RKO (cell line): ENCODE measurements around the gene LOC101059915.
"Not testable (repeated sequence)": the region's sequence is repeated elsewhere in the genome, so short reads cannot be mapped to it uniquely, and the experiment has no call there.

Source experiments
- DNase-seq: peaks from one replicate; pipeline ENCODE4 v3.0.0-alpha.2; 2016; ENCODE audit warnings: low spot score

Gene LOC101059915

DNA sequence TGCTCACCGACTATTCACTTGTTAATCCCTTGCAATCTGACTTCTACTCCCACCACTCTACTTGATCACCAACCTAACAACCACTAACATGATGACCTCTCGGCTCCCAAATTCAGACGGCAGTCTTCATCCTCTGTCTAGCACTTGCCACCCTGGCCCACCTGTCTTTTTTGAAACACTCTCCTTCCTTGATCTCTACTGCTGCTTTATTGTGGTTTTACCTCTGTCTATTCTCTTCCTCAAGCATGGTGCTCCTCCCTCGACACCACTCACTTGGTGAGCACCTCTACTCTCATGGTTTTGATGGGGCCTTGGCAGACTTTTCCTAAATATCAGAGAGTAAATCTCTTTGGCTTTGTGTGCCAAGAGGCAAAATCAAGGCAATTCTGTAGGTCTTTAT, 27.3 kb upstream of the LOC101059915 start:
- DNase-seq = no peak

DNA sequence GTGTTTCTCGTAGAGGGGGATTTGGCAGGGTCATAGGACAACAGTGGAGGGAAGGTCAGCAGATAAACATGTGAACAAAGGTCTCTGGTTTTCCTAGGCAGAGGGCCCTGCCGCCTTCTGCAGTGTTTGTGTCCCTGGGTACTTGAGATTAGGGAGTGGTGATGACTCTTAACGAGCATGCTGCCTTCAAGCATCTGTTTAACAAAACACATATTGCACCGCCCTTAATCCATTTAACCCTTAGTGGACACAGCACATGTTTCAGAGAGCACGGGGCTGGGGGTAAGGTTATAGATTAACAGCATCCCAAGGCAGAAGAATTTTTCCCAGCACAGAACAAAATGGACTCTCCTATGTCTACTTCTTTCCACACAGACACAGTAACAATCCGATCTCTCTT, 22.9 kb upstream of the LOC101059915 start:
- not testable (repeated sequence) for DNase-seq

DNA sequence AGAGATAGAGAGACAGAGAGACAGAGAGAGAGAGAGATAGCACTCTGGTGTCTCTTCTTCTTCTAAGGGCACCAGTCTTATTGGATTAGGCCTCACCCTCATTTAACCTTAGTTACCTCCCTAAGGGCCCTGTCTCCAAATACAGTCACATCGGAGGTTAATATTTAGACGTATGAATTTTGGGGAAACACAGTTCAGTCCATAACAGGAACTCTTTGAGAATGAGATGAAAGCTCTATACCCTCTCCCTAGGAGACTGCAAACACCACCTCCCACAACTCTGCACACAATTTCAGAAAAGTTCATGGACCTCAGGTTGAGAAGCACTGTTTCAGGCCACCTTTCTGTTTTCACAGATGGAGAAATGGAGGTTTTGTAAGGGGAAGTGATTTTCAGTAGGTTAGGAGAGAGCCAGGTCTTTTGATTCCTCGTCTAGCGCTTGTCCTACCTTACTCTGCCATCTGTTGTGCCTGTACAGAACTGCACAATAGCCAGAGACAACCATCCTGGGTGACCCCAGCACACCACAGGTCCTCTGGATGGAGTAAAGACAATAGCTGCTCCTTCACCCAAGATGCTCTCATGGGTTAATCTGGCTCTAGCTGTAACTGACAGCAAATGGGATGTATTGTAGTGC, 16.9 kb upstream of the LOC101059915 start:
- DNase-seq = no peak

DNA sequence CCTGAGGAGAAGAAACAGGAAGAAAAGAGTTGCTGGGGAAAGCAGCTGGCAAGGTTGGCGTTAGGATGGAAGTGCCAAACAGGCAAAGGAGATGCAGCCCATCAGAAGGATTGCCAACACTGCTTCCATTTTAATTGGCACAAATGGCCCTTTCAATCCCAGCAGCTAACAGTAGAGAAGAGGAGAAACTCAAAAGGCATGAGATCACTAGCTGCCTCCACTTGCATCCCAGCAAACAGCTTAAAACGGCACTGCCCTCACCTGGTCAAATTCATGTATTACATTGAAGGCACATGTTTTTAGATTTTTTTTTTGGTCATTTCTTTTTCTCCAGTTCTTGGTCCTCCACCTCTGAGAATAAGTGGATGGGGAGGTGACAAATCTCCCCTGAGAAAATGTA, 14.9 kb upstream of the LOC101059915 start:
- peak; percentile 72 for DNase-seq

DNA sequence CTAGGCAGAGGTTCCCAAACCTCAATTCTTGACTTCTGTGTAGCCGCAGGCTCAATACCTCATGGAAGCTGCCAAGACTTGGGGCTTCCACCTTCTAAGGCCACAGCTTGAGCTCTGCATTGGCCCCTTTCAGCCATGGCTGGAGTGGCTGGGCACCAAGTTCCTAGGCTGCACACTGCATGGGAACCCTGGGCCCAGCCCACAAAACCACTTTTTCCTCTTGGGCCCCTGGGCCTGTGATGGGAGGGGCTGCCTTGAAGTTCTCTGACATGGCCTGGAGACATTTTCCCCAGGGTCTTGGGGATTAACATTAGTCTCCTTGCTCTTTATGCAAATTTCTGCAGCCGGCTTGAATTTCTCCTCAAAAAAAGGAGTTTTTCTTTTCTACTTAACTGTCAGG, 14.0 kb upstream of the LOC101059915 start:
- no peak for DNase-seq

DNA sequence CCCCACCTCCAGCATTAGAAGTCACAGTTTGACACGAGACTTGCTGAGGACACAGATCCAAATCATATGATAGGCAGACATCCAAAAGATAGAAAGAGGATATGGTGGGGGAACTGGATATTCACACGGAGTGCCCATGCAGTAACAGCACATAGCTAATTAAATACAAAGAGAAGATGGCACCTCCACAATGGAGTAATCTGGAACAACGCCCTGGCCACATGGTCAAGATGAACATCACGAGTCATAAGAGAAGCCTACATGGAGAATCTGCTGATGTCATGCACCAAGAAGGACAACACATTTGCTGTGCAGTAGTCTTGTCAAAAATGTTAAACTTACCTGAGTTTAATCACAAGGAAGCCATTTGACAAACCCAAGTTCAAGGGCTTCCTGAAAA, 10.1 kb upstream of the LOC101059915 start:
- DNase-seq = no peak

DNA sequence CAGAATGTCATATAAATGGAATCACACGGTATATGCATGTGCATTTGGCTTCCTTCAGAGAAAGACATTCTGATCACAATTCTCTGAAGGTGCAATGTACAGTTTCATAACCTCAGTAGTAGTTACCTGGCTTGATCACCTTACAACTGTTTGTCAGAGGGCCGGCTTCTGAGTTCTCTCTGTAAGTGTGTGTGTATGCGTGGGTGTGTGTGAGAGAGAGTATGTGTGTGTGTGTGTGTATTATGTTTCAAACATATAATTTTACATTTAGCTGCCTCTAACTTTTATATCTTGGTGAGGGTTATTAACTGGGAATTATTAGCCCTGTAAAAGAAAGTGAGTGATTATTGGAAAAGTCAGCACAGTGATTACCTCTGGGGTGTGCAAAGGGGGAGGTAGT, 8.0 kb upstream of the LOC101059915 start:
- no peak for DNase-seq

DNA sequence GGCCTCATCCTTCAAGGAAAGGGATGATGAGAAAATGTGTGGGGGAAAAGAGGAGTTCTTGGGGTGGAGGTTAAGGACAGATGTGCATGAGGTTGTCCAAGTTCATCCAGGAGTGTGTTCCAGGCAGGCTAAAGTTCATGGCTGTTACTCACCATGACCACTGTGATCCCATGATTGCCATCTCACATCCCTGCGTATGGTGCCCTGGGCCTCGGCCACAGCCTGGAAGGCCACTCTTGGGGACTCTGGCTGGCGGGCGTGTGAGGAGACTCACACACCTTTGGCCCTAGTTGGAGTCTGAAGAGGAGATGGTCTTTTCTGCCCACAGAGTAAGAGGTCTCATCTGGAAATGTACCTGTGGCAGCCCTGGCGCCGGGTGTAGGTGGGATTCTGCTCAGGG, 7.4 kb upstream of the LOC101059915 start:
- no peak for DNase-seq

DNA sequence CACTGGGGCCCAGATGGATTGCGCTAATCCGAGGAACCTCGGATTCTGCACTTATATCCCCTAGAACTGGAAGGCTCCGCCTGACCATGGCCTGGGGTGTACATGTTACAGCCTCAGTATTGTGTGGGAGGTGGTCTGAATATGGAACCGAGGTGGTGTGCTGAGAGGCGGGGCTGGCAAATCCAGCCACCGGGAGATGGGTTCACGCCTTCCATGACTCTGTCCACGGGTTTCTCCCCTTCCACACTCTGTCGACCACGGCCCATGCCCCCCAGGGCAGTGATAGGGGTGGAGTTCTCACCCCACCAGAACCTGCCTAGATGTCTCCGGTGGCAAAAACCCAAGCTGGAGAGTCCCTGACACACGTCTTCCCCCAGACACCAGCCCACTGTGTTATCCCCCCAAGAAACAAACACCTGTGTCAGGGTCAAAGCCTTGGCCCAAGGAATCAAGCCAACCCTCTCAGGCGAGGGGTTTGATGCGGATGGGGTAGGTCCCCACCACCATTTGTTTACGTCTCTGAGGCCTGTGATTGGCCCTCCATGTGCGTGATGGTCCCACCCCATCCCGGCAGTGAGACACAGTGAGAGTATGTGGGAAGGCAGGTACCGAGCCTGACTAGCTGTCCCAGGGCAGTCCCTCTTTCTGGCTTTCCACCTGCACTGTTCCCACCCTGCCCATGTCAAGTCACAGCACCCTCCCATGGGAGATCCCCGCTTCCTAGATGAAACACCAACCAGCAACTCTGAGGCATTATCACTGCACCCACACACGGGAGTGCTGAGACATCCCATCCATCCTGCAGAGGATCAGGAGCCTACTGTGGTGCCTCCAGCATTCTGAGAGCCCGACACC, 6.6 kb upstream of the LOC101059915 start:
- DNase-seq = no peak

DNA sequence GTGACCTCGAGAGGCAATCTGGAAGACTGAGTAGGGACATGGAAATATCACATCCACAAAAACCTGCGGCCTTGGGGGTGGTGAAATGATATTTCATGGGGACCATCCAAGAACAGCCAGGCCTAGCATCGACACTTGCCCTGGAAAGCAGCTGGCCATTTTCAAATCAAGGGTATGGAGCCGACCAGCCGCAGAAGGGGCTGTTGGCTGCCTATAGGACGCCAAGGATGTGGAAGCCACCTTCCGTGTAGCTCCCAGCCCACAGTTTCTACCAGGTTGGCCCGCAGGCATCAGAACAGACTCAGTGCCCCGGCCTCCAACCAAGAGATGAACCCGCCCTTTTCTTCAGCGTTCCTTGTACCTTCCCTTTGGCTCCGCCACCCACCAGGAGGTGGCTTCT, 5.4 kb upstream of the LOC101059915 start:
- no peak for DNase-seq

DNA sequence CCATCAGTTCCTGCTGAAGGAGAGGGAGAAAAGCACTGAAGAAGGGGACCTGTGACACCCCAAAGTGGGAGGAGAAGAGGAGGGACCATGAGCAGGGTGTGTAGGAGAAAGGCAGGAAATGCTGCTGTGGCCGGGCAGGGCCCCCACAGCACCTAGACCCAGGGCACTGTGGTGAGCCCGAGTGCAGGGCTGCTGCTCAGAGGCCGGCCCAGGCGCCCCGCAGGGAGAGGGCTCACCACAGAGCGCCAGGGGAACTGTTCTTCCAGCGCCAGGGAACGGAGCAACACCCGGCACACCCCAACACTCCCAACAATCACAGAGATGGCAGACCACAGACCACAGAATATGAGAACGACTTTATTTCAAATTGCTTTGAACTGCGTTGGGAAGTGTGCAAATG, 4.7 kb upstream of the LOC101059915 start:
- not testable (repeated sequence) for DNase-seq

DNA sequence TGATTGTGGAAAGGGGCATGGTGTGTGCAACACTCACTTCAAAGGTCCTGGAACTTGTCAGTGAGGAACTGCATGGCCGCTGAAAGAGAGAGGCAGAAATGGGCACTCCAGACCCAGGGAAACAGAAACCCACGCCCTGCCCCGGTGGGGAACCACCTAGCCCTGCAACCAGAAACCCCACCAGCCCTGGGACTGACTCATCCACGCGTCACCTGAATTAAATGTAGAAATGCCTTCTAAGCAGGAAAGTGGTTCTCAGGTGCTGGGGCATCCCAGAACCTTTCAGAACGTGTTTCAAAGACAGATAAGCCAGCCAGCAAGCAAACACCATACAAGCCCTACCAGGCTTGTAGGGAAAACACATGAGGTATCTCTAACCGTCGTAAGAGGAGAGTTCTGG, 4.1 kb upstream of the LOC101059915 start:
- DNase-seq = not testable (repeated sequence)

DNA sequence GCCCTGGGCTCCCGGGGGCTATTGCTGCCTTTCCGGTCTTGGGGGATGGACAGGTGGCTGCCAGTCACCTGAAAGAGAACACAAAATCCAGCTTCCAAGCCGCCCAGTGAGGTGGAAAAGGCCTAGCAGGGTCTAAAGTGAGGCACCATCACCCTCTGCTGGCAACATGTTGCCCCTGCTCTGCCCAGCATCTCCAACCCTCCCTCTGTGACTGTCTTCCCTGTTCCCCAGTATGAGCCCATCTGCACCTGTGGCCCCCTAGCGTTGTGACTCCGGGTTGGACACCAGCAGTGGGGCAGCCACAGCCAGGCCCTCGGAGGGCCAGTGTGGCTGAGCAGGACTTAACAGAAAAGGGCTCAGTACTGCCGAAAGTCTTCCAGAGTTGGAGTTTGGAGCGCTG, 3.1 kb upstream of the LOC101059915 start:
- DNase-seq = peak; percentile 37

DNA sequence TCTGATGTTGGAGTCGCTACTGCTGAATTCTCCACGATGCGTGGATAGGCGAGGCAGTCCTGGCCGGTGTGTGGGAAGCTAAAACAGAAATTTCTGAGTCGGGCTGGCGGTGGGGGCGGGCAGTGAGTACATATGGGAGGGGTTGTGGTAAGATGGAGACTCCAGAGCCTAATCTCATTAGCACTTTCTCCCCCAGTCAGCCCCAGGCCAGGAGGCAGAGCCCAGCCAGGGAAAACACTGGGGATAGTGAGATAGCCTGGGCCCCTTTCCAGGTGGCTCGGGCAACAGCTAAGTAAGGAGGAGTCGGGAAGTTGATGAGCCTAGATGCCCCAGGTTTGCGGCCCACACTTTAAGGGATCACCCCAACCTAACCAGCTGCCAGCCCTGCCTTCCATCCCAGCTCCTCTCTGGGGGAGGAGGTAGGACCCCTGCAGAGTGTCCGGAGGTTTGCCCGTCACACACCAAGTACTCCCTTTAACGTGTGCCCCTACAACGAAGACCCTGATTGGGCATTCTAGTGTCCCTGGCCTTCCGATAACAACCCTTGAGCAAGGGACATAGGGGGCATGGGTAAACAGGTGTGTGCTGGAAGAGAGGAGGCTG, 2.4 kb upstream of the LOC101059915 start:
- DNase-seq = no peak

DNA sequence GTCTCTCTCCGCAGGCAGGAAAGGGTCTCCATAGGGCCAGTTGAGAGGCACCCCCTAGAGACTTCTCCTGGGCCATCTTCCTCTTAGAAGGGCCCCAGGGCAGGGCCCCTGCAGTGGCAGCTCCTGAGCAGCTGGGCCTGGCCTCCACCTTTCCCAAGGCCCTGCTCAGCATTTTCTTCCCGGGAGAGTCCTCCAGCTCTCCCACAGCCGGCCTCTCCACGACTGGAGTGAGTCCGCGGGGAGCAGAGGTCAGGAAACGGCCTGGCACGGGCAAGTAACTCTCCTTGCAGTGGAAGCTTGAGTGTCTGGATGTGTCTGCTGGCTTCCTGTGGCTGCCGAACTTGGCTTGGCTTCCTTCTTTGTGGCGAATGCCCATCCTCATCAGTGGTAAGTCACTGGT, 1.6 kb upstream of the LOC101059915 start:
- DNase-seq = no peak

DNA sequence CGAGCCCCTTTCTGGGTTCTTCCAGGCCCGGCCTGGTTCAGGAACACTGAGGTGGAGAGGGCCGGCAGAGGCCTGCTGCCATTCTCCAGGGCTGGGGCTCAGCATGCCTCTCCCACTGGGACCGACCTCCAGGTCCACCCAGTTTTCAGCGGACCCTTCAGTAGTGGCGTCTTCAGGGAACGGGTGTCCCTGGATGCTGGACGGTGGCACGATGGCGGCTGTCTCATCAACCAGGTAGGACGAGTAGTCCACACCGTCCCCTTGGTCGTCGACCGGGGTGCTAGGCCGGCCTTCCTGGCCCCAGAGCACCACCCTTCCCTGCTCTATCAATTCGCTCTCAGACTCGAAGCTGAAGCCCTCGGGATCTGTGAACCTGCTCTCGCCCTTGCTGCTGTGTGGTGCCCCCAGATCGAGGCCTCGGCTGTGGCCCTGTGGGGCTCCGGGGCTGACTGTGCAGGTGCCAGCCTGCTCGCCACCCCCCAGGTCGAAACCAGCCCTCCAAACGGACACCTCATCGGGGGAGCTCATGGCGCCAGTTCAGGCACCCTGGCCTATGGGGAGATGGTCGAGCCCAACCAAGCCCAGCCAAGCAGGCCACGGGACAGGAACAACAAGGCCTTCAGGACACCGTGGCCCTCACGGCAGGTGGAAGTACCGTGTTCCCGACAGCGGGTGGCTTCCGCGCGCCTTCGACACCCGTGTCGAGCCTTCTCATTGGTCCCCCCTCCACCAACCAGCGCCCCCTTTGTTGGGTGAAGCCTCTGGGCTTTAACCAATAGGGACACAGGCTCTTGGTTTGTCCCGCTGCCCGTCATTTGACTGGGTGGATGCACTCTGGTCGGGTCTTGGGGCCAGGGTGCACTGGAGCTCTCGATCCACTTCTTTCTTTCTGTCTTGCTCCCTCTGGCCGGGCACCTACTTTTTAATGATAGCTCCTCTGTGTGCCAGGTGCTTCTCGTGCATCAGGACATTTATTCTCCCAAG, 814 bp upstream of the LOC101059915 start:
- no peak for DNase-seq

DNA sequence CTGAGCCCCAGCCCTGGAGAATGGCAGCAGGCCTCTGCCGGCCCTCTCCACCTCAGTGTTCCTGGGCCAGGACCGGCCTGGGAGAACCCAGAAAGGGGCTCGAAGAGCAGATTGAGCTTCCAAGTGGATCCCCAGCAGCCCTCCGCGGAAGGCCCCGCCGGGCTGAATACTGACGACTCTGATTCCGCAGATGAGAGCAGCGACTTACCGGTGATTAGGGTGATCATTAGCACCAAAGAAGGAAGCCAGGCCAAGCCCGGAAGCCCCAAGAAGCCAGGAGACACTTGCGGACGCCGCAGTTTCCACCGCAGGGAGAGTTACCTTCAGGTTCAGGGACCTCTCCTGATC, 876 bp downstream of the LOC101059915 start:
- no peak for DNase-seq

DNA sequence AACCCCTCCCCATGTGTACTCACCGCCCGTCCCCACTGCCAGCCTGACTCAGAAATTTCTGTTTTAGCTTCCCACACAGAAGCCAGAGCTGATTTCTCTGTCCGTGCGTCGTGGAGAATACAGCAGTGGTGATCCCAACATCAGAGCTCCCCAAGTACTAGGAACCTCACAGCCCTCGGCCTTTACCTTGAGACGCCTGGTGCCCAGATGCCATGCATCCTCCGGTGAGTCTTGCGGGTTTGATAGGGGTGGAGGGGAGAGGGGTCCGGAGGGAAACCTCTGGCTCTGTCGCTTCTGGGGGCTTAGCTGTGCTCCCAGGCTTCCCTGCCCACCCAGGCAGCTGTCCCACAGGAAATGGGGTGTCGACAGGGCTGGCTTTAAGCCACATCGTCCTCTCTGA, 2.1 kb downstream of the LOC101059915 start:
- no peak for DNase-seq

DNA sequence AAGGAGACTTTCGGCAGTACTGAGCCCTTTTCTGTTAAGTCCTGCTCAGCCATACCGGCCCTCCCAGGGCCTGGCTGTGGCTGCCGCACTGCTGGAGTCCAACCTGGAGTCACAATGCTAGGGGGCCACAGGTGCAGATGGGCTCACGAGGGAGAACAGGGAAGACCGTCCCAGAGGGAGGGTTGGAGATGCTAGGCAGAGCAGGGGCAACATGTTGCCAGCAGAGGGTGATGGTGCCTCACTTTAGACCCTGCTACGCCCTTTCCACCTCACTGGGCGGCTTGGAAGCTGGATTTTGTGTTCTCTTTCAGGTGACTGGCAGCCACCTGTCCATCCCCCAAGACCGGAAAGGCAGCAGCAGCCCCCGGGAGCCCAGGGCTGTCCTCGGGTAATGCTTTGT, 2.6 kb downstream of the LOC101059915 start:
- not testable (repeated sequence) for DNase-seq

DNA sequence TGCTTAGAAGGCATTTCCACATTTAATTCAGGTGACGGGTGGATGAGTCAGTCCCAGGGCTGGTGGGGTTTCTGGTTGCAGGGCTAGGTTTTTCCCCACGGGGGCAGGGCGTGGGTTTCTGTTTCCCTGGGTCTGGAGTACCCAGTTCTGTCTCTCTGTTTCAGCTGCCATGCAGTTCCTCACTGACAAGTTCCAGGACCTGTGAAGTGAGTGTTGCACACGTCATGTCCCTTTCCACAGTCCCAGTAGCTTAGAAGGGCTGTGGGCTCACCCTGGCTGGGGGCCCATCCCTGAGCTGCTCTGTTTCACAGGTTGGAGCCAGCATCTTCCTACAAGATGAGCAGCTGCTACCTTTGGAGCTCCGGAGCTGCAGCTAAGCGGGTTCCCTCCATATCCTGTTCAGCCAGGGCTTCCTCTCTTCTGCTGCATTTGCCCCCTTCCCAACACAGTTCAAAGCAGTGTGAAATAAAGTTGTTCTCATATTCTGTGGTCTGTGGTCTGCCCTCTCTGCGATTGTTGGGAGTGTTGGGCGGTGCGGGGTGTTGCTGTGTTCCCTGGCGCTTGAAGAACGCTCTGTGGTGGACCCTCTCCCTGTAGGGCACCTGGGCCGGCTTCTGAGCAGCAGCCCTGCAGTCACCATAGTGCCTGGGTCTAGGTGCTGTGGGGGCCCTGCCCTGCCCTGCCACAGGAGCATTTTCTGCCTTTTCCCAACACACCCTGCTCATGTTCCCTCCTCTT, 3.9 kb downstream of the LOC101059915 start:
- DNase-seq = no peak

DNA sequence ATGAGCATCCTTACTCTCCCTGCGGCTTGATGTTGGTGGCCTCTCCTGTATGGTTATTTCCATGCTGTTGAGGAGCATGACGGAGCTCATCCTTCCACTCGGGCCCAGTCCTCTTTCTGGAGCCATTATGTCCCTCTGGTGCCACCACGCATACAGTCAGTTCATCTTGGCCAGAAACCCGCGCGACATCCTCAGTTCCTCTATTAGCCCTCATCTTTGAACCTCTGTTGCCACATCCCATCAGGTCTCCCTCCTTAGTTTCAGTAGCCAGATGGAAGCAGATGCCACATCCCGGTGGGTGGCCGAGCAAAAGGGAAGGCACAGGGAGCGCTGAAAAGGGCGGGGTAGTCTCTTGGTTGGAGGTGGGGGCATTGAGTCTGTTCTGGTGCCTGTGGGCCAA, 4.6 kb downstream of the LOC101059915 start:
- DNase-seq = no peak
